Activated T-cell treated with anti-CD3 and anti-CD28 coated beads for 48 hours (primary cell): ENCODE results near the gene SORCS1.

Source experiments
- DNase-seq: peaks from one replicate; pipeline ENCODE4 v3.0.0-alpha.2; 2020; ENCODE audit warnings: low read depth

Gene SORCS1

DNA sequence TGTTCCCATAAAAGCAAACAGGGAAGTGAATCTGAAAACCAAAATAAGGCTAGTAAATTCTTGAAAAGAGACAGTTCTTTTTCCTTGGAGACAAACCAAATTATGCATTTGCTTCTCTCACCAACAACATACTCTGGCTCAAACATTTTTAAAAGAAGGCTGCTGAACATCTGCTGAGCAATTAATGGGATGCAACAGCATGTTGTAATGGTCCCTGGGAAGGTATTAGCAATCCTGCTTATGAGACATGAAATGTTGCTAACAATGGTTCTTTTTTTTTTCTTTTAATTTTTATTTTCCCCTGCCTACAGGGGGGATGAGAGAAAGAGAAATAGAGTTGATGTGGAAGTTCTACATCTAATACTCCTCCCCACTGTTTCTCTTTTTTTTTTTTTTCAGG, 572.1 kb downstream of the SORCS1 start:
- no peak for DNase-seq

DNA sequence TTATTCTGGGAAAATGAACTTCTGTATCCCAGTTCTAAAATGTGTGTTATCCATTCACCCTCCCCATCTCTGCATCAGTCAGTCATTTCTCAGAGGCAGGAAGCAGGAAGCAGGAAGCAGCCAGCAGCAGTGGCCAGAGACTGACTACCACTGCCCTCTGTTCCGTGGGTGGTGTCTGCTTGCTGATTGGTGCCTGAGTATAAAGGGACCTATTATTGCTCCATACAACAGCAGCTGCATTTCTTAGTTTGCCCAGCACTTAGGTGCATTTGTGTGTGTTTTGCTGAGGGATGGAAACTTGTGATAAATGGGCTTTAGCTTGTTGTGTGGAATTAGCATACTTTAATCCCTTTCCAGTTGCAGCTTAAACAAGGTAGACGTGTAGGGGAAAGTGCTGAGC, 582.2 kb downstream of the SORCS1 start:
- DNase-seq = no peak

DNA sequence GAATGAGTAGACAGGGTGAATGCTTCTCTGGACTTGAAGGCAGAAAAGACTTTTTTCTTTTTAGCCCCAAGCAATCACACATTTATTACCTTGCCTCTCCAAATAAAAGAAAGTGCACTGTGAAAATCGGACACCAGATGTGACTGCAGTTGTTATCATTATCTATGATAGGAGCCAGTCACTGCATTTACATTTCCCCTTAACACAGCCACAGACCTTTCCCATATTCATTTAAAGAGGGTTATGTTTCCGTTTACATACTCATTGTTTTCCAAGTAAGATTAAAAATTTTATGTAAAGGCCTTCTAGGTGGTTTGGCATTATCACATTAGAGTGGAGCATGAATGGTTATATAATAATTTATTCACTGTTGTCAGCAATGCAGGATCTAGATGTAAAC, 586.8 kb downstream of the SORCS1 start:
- DNase-seq = no peak

DNA sequence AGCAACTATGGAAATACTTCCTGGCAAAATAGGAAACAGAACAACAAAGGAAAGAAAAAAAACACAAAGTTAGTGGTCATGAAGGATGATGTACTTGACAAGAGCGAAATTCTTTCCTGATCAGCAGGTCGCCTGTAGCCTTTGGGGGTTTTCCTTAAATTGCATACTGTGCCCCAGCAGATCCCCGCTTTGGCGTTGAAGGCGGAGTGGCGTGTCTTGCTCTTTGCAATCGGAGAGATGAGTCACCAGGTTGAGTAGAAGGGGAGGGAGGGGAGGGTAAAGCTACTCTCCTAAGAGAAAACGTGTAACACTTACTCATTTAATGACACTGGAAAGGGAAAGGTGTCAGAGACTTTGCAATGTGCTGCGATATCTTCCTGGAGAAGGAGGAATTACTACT, 587.2 kb downstream of the SORCS1 start:
- no peak for DNase-seq

DNA sequence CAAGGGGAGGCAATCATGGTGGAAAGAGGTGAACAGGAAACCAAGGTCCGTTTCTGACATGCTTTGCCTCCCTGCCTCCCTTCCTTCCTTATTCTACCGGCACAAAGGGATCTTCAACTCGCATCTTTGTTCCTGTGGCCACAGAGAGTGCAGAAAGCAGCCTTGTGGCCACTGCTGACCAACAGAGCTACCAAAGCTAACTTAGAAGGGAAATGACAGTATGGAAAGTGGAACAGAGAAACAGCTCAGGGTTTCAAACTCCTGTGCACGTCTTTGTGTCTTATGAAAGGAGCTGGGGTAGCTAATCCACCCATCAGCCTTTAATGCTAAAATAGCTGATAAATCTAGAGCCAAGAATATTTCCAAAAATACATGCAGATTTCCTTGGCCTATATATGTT, 588.0 kb downstream of the SORCS1 start:
- no peak for DNase-seq

DNA sequence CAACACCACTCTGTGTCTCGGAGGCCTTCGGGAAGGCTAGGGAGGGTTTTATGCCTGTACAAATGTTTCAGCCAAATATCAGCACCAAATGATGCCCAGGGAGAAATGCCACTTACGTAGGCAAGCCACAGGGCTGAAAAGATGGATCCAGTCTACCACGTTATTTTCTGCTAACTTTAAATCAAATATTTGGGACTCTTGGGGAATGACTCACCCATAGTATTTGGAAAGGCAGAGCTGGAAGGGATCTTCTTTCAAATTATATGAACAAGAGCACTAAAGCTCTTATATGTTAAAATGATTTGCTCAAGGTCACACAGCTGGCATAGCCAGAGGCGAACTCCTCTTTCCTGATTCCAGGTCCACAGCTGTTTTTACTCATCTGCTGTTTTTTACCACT, 591.4 kb downstream of the SORCS1 start:
- no peak for DNase-seq

DNA sequence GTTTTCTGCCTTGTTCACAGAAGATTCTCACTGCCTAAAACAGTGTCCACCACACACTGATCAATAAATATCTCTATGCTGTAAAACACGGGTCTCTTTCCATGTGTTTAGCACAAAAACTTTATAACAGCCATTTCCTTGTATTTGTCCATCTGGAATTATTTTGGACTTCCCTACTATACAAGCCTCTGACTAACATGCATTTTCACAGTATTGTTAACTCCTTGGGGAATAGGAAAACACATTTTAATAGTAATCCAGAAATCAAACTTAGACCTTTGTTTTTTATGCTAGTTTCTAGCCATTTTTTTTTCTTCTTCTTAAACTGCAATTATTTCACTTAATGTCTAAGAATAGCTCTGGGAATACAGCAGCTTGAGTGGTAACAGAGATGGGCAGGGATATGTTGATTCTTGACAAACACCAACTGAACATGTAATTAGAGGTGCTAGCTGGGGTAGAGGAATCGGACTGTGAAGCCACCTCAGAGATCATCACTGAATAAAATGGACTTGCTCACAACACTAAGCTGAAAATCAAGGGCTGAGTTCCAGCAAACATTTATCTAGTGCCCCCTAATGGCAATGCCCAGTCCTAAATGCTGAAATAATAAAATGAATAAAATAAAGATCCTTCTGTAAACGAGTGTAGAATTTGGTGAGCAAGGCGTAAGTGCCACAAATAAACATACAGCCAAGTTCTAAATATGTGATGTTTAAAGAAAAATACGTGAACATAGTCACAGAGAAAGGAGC, 593.1 kb downstream of the SORCS1 start:
- DNase-seq = no peak

DNA sequence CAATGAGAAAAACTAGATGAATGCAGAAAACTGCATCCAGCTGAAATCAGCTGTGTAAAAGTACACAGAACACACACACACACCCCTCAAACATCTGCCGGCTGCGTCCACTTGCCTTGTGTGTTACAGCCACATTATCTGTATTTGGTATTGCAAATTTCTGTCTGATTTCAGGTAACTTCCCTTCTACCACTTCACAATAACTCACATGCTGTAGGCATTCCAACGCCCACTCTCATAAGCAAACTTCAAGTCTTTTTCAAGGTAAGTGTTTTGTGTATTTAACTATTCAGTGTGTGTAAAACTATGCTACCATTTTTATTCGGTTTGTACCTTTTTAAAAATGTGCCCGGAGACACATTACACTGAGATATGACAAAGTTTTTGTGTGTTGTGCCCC, 594.2 kb downstream of the SORCS1 start:
- DNase-seq = no peak

DNA sequence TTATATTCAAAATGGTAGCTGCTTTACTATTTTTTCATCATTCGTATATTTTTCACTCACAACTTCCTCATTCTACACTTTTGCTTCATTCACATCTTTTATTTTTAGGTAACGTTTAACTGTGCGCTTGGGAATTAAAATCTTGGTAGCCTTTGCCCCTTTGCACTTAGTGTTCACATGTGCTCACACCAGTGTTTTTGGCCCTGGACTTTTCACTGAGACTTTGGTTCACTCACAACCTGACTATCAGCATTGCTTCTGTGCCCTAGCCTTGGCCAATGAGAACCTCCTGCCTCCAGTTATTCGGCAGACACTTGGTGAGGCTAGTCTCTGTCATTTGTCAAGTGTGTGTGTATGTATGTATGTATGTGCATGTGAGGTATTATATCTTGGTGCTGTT, 596.9 kb downstream of the SORCS1 start:
- DNase-seq = no peak

DNA sequence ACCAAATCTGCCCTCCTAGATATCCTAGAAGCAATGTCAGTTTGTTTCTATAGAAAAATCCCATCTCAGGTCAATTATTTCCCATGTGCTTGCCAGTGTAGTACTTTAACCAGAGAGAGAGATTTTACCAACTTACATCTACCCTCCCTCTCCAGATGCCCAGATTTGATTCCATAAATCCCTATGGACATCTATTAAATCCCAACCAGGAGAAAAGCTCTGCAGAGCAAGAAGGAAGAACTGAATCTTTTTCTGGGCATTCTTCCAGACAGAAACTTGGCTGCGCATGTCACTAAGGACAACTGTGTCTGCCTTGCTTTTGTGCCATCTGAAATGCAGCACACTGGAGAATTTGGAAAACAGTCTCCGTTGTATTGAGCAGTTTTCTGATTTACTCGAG, 597.6 kb downstream of the SORCS1 start:
- DNase-seq = no peak

DNA sequence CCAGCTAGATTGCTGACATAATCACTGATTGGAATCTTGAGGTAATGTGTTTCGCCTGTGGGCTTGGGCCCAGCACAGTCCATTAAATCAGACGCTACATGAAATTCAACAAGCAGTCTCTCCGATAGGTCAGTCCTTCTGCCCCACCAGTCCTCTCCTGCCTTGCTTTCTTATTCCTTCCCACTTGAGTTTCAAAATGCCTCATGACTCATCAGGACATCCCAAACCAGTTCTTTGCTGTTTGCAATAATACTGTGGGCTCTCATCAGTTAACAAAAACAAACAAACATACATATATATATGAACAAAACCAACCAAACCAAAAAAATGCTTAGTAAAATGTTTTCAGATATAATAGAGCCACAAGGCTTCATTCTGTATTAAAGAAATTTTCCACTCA, 599.0 kb downstream of the SORCS1 start:
- DNase-seq = no peak

DNA sequence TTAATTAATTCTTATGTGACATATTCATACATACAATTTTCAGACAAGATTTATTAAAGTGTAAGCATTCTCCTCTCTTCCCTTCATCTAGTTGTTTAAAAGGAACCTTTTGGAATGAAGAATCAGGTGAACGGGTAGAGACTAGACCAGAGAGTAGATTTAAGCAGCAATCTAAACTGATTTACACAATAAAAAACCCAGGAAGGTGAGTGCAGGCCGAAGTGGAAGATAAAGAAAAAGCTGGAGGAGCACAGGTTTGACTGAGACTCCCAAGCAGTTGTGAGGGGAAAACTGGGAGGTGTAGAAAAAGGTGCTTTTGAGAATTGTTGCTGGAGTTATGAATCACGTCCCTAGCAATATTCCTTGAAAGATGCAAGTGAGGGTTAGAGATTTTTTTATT, 601.1 kb downstream of the SORCS1 start:
- no peak for DNase-seq

DNA sequence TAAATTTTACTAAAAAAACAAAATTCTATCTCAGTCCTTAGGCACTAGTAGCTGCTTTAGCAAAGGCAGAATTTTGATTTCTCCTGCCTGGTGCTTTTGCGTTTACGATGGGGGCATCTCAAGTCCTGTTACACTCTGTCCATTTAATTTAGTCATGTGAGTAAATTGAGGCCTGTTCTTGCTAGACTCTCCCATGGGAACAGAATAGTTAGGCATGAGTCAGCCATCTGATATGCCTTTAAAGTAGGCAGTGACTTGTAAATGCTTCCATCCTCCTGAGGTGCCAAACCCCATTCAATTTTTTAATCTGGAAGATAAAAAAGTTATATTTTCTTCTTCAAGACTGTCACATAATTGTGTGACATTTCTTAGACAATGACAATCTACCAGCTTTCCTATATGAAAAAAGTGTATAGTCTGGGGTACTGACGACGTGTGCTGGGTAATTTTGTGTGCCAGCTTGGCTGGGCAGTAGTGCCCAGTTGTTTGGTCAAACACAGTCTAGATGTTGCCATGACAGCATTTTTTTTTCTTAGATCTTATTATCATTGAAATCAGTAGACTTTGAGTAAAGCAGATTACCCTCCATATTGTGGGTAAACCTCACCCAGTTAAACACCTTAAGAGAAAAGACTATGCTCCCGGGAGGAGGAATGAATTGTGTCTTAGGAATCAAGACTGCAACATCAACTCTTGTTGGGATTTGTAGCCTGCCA, 603.4 kb downstream of the SORCS1 start:
- DNase-seq = no peak

DNA sequence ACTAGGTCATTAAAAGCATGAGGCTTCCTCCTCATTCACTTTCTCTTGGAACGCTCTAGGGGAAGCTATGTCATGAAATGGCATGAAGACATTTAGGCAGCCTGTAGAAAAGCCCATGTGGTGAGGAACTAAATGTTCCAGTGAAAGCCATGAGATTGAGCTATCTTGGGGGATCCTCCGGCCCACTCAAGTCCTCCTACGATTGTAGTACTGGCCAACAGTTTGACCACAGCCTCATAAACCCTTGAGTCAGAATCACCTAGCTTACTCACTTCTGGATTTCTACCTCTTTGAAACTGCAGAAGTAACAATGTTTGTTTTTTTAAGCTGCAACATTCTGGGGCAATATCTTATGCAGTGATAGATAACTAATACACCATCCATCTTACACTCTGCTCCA, 605.1 kb downstream of the SORCS1 start:
- no peak for DNase-seq

DNA sequence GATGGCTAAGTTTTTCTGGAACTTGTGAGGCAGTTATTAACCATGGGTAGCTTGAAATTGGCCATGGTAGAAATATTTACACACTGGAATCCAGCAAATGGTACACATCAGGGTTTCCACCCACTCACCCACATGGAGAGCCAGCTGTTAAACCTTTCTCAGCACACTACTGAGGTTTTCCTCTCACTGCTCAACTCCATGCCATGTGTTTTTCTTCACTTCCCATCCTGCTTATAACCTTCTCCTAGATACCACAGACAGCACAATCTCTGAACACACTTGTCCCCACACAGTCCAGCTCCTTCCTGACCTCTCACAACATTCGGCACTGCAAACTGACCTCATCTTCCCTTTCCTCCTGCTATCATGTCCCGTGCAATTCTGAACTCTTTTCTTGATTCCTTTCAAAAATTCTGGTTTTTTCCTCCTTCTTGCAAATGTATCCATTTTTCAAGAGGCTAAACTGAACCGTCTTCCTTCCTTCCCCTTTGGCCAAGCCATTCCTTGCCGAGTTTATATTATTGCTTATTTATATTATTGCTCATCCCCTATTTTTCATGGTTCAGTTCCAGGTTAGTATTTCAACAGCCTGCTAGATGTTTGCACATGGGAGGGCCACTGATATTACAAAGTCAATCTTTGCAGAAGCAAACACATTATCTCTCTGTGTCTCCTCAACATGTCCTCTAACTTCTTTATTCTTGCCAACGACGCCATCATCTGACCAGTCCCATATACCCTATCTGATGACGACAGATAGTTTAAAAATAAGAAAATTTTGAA, 606.4 kb downstream of the SORCS1 start:
- DNase-seq = no peak

DNA sequence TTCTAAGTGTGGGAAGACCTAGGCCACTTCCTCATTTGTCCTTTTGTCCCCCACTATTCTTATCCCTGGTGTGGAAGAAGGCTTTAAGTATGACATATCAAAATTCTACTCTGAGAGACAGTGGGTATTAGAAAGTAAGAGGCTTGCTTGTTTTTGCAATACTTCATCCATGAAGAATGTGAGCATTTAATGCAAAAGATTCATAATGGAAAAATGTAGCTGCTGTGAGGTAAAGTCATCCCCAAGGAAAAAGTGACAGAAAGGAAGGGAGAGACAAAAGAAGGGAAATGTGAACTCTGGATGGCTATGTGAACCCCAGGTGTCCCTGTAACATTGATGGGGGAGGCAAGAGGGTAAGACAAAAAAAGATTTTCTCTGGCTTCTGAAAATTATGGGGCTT, 607.5 kb downstream of the SORCS1 start:
- DNase-seq = no peak

DNA sequence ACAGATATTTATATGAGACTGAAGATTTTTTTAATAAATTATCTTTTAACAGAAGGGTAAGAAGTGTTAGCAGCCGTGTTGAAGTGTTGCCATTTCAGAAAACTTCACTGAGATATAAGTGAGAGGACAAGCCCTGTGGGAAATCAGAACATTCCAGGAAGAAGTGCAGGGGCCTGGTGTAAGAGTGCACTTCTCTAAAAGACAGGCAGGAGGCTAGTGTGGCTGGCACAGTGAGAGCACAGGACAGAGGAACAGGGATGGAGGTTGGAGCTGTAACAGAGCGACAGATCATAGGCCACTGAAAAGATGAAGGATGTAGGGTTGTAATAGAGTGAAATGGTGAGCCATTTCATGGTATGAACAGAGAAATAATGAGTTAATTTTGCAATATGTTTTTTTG, 608.9 kb downstream of the SORCS1 start:
- no peak for DNase-seq

DNA sequence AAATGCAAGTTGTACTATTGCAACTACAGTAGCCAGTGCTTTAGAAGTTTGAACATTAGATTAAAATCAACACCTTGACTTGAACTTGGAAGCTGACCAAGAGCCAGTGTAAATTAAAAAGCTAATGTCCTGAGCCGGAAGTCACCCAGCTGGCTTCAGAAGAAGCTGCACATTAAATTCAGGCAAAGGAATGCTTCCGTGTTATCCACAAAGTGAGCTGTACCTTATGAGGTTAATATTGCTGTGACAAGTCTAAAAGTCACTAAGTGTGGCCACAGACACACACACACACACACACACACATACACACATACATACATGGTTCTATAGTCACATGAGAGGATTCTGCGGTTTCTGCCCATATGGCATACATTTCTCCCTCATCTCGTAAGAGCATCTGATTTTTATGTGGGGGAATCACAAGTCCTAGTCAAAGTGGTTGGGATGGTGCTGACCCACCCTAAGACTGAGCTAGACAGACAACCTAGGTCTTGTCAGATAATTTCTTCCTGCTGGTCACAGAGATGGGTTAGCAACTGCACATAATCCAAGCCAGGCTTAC, 612.9 kb downstream of the SORCS1 start:
- DNase-seq = no peak

DNA sequence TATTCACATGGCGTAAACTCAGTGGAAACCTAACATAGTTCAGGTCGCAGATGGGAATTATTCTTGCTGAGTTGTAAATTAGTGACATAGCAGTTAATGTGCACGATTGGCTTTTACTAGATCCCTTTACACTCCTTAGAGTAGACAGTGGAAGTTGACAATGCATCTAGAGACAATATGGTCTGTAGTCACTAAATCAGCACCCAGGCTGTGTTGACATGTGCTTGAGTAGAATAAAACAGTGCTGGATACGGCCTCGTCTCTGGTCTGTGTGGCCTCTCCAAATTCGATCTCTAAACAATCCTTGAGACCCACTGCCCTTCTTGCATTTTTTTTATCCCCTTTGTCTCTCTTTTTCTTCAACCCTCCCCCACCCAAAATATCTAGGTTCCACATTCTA, 615.7 kb downstream of the SORCS1 start:
- no peak for DNase-seq

DNA sequence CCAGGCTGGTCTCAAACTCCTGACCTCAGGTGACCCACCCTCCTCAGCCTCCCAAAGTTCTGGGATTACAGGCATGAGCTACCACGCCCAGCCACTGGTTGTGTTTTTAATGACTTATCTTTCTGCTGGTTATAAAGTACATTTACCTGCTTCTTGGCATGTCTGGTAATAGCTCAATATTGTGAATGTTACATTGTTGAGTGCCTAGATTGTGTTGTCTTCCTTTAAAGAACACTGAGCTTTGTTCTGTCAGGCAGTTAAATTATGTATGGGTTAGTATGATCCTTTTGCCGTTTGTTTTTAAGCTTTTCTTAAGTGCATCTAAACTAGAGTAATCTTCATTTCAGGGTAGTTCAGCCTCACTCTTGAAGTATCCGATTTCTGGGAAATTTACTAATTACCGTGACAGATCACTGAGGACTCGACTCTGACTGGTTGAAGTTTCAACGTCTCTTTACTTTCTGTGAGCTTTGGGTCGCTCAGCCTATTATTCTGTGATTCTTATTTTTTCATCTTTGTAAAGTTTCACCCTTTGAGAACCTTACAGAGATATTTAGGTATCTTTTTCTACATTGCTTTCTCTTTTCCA, 617.4 kb downstream of the SORCS1 start:
- DNase-seq = no peak

DNA sequence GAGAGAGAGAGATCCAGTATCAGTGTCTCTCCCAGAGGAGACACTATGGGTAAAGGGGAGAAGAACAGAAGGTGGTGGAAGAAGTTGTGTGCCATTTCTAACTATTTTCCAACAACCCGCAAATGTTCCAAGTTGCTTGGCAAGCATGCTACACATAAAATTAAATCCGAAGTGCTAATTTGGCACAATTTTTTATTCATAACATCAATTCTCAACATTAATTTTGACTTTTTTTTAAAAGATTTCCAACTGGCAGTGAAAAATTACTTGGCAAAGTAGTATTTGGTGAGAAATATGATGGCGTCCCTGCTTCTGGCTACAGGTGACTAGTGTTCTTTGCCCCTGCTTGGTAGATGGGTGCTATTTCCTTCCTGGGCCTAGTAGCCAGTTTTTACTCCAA, 622.0 kb downstream of the SORCS1 start:
- no peak for DNase-seq

DNA sequence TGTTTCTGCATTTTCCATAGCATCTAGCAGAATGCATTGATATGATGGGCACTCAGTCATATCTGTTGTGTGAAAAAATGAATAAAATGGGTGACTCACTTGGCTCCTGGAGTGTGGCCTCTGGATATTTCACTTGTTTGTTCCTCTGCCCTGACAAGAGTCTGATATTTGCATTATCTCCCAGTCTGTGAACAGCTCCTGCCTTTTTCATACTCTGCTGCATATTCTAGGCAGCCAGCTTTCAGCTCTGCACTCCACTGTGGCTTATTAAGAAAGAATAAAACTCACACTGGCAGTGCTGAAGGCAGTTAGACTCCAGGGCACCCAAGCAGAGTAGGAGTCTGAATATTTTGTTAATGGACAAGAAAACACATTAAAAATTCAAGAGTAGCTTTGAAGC, 623.9 kb downstream of the SORCS1 start:
- DNase-seq = no peak
